NCI-H748 (cell line): ENCODE measurements around the gene TINCR.

Source experiments
- DNase-seq: peaks from one replicate; lab custom pipeline; 2025; ENCODE audit not compliant: unreplicated experiment; lab: John Stamatoyannopoulos, UW

TINCR gene

GRCh38 chr19:5520501-5520900 is 47.3 kb downstream of the TINCR start:
- DNase-seq, result no peak

- DNase-seq, result no peak
These were observed 48.7 kb downstream of the TINCR start for GRCh38 chr19:5519076-5519475.

DNA sequence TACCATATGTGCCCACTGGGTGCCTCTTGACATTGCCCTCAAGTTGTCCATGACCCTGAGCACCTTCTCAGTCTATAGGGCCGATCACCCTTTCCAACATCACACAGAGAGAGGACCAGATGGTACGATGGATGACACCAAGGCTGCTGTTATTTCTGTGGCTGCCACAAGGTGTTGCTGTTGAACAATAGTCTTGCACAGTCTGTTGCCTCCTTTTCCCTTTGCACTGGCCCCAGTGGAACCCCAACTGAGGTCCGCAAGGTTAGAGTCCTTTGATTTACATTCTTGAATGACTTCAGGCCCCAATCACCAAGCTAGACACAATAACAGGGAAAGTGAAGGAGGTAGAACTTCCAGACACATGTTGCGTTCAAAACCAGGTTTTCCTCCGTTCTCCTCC is 52.0 kb downstream of the TINCR start:
- no peak for DNase-seq

GRCh38 chr19:5514001-5514400 is 53.8 kb downstream of the TINCR start:
- DNase-seq, result no peak

GRCh38 chr19:5512715-5513114 is 55.0 kb downstream of the TINCR start:
- DNase-seq, result no peak
